Activated CD8-positive, alpha-beta memory T cell treated with anti-CD3 and anti-CD28 coated beads for 4 hours (primary cell): ENCODE data around the gene PLXNA2.

Experiments used
- DNase-seq, 2 donors: peaks; one replicate each; pipeline ENCODE4 v3.0.0-alpha.2; 2020; ENCODE audit warnings: low read depth in 2 of 2

Gene PLXNA2

GRCh38 chr1:208265122-208265469 is 20.9 kb upstream of the PLXNA2 start:
- DNase-seq, result no peak

- no peak for DNase-seq
Measured at GRCh38 chr1:208264469-208265121, 20.4 kb upstream of the PLXNA2 start.

- DNase-seq, result no peak
Measured at GRCh38 chr1:208261874-208262273, 17.7 kb upstream of the PLXNA2 start.

GRCh38 chr1:208258277-208258676 is 14.1 kb upstream of the PLXNA2 start:
- no peak for DNase-seq

- DNase-seq, result no peak
Measured at GRCh38 chr1:208257351-208257750, 13.2 kb upstream of the PLXNA2 start.

- no peak for DNase-seq
Measured at GRCh38 chr1:208256556-208256955, 12.4 kb upstream of the PLXNA2 start.

GRCh38 chr1:208256091-208256490 is 11.9 kb upstream of the PLXNA2 start:
- DNase-seq, result no peak

- DNase-seq, result no peak
Measured at GRCh38 chr1:208254862-208255261, 10.7 kb upstream of the PLXNA2 start.

GRCh38 chr1:208254376-208254775 is 10.2 kb upstream of the PLXNA2 start:
- DNase-seq, result no peak

- no peak for DNase-seq
Measured at GRCh38 chr1:208252836-208253576, 8.8 kb upstream of the PLXNA2 start.

GRCh38 chr1:208251911-208252835 is 8.0 kb upstream of the PLXNA2 start:
- no peak for DNase-seq

GRCh38 chr1:208251015-208251414 is 6.8 kb upstream of the PLXNA2 start:
- DNase-seq, result no peak

GRCh38 chr1:208250613-208251012 is 6.4 kb upstream of the PLXNA2 start:
- DNase-seq, result no peak

- DNase-seq, result no peak
Measured at GRCh38 chr1:208248991-208249696, 5.0 kb upstream of the PLXNA2 start.

GRCh38 chr1:208248307-208248801 is 4.2 kb upstream of the PLXNA2 start:
- no peak for DNase-seq

- DNase-seq, result no peak
Measured at GRCh38 chr1:208247696-208248095, 3.5 kb upstream of the PLXNA2 start.

- DNase-seq, result peak; percentile 53 to 64
Measured at GRCh38 chr1:208245185-208245705, 1.1 kb upstream of the PLXNA2 start.

GRCh38 chr1:208243527-208243966 is 637 bp downstream of the PLXNA2 start:
- DNase-seq, result no peak

- DNase-seq, result no peak
Measured at GRCh38 chr1:208242941-208243526, 1.1 kb downstream of the PLXNA2 start.

GRCh38 chr1:208242146-208242545 is 2.0 kb downstream of the PLXNA2 start:
- DNase-seq, result no peak

- DNase-seq, result no peak
Measured at GRCh38 chr1:208241512-208241911, 2.7 kb downstream of the PLXNA2 start.
